Fibroblast of mammary gland (primary cell): ENCODE measurements around the gene COL12A1.

Experiments used
- DNase-seq: peaks from one replicate; pipeline ENCODE4 v3.0.0-alpha.2; 2010; ENCODE audit warnings: low read depth
- H3K4me3 ChIP-seq: 2 replicates; pipeline ENCODE4 v1.5.1; 2011; ENCODE audit warnings: low read depth, mild to moderate bottlenecking, low read length, moderate library complexity; ENCODE audit not compliant: control insufficient read depth
- CTCF ChIP-seq: conservative IDR thresholded peaks from 2 replicates; pipeline ENCODE4 v1.5.1; 2011; ENCODE audit warnings: low read depth, low read length, inconsistent platforms; ENCODE audit not compliant: control insufficient read depth, insufficient read depth

COL12A1 gene

GRCh38 chr6:75081047-75081446 is 124.8 kb downstream of the COL12A1 start:
- H3K4me3 ChIP-seq: no peak overlapping the region
- DNase-seq: no peak
- no peak for TF ChIP-seq CTCF

- no peak overlapping the region for H3K4me3 ChIP-seq
- no peak for DNase-seq
- TF ChIP-seq CTCF: no peak
Measured at GRCh38 chr6:75079589-75079988, 126.3 kb downstream of the COL12A1 start.

GRCh38 chr6:75077701-75078100 is 128.2 kb downstream of the COL12A1 start:
- no peak overlapping the region for H3K4me3 ChIP-seq
- DNase-seq: no peak
- no peak for TF ChIP-seq CTCF

DNA sequence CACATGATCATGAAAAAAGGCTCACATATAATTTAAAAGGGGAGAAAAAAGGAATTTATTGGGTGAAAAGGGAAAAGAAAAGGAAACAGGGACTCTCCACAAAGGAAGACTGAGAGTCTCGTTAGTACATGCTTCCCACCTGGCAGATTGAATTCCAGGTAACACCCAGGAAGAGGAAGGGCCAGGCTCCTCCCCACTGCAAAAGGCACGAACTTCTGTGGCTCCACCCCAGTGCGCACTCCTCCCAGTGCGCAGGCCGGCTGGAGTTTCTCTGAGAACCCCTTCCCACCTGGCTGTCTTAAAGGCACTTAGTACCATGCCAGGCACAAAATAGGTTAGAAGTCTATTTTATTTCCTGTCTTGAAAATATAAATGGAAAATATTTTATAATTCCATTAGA is 129.8 kb downstream of the COL12A1 start:
- TF ChIP-seq CTCF: no peak
- no peak for DNase-seq
- H3K4me3 ChIP-seq: no peak overlapping the region

- TF ChIP-seq CTCF: peak; percentile 19
- H3K4me3 ChIP-seq: no peak overlapping the region
- no peak for DNase-seq
Measured at GRCh38 chr6:75070244-75070643, 135.6 kb downstream of the COL12A1 start.

DNA sequence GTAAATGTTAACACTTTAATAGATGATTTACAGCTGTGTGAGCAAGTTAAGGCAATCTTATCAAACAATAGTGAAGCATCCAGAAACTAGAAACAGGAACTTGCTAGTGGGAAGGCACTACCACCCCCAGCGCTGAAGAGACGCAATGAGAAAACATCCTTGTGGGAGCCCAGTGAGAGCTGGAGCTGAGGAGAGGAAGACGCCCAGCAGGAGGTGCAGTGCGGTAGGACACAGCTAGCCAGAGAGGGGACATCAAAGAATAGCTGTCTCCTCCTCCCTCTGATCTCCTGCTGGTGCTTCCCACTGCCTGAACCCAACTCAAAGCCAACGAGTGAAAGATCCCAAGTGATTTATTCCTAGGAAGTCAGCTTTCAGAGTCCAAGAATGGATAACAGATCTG is 140.3 kb downstream of the COL12A1 start:
- DNase-seq: peak; percentile 71
- H3K4me3 ChIP-seq: no peak overlapping the region
- peak; percentile 50 for TF ChIP-seq CTCF

- no peak overlapping the region for H3K4me3 ChIP-seq
- no peak for TF ChIP-seq CTCF
- no peak for DNase-seq
Measured at GRCh38 chr6:75052491-75052890, 153.4 kb downstream of the COL12A1 start.
